ENCODE measurements around the gene EEF1A2.

DNA sequence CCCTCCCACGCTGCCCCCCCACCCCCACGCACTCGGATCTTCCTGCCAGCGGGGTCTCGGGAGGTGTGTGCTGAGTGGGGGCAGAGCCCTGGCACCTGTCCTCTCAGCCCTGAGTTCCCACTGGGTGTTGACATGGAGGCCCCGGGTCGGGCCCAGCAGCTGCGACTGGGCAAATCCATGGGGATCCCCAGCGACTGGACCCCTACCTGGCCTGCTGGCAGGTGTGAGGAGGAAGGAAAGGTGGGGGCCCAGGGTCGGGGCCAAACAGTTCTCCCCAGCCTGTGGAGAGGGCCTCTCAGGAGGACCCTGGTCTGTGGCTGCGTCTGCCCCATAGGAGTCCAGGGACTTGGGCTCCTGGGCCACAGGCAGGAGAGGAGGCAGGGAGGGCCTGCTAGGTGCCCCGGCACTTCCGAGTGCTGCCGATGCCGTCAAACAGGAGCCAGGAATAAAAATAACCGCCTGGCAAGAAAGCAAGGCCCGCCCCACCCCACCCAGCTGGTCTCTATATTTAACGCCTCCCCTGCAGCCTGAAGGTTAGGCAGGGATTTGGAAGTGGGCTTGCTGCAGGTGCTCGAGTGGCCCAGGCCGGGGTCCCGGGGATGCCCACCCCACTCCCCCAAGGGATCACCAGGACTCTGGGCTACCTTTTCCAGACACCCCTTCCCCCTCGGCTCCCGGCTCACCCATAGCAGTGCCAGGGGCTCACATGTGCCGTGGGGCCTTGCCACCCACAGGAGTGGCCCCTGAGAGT lies 1.4 kb upstream of the EEF1A2 start:
- no peak for TF ChIP-seq GATA2 (IDR thresholded peaks at IDR 0.05; ENCODE audit: low read depth, low read length)
- no peak for TF ChIP-seq GATA3 (IDR thresholded peaks at IDR 0.05; ENCODE audit: low read depth, low read length)

All from SH-SY5Y (cell line).